ENCODE results near the gene CDC42BPB.

Gene CDC42BPB

GRCh38 chr14:103074729-103075367 lies 17.5 kb upstream of the CDC42BPB start:
- no peak for DNase-seq (ENCODE audit: low read depth in 3 of 3, low spot score in 1 of 3)

DNA sequence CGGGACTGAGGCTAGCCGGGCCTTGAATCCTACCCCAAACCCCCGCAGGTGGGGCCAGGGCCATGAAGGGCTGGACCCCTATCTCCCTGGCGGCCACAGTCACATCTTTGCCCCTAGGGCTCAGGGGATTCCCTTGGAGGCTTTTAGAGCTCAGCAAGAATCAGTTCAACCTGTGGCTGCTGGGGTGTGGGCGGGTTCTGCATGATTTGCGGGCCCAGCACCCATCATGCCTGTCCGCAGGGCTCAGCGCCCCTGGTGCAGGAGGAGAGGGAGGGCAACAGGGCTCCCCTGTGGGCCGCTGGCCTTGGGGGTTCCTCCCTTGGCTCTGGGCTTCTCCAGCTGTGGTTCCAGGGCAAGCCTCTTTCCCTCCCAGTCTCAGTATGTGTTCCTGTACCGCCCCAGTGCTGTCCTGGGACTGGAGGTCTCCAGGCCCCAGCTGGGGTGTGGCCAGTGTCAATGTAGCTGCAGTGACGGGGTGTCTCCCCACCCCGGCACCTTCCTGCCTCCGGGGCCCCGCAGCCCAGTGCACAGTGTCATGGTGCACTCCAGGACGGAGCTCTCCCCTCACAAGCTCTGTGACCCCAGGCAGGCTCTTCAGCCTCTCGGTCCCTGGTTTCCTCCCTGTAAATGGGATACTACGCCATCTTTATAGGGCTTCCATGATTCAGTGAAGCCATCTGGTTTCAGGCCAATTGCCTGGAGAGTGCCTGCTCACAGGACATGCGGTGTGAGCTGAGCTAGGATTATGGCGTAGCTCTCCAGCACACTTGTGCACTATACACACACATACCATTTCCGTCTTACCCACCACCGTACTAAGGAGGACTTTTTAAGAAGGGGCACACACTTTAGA lies 16.8 kb upstream of the CDC42BPB start:
- no peak for DNase-seq (ENCODE audit: low read depth in 3 of 3, low spot score in 1 of 3)

- no peak for DNase-seq (ENCODE audit: low read depth in 3 of 3, low spot score in 1 of 3)
Observed at GRCh38 chr14:103073367-103073875, 16.1 kb upstream of the CDC42BPB start.

GRCh38 chr14:103072595-103073366 lies 15.4 kb upstream of the CDC42BPB start:
- DNase-seq (ENCODE audit: low read depth in 3 of 3, low spot score in 1 of 3) = no peak

DNA sequence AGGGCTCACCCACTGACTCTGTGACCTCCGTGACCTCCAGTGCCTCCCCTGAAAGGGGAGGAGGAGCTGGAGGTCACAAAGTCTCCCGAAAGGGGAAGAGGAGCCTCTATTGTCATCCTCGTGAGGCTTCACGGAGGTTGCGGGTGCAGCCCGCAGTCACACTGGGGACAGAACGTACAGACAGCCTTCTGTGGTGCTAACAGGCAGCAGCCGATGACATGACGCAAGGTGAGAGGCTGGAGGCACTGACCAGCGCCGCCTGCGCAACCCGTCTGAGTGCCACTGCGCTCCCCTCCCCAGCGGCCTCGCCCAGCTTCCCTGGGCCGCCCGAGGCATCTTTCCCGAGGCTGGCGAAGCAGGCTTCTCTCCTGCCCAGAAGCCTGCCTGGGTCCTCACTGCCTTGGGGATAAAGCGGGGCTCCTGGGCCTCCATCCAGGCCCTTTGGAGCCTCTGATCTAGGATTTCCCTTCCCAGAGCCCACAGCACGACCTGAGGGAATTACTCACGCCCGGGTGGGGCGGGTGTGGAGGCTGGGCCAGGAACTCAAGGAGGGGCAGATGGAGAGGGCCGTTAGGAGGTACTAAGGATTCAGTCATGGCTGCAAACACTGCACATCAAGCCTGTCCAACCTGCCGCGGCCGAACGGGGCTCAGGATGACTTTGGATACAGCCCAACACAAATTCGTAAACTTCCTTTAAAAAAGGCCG lies 14.3 kb upstream of the CDC42BPB start:
- DNase-seq (ENCODE audit: low read depth in 3 of 3, low spot score in 1 of 3) = no peak

GRCh38 chr14:103070971-103071542 lies 13.7 kb upstream of the CDC42BPB start:
- no peak for DNase-seq (ENCODE audit: low read depth in 3 of 3, low spot score in 1 of 3)

GRCh38 chr14:103070263-103070885 lies 13.0 kb upstream of the CDC42BPB start:
- DNase-seq (ENCODE audit: low read depth in 3 of 3, low spot score in 1 of 3) = no peak

DNA sequence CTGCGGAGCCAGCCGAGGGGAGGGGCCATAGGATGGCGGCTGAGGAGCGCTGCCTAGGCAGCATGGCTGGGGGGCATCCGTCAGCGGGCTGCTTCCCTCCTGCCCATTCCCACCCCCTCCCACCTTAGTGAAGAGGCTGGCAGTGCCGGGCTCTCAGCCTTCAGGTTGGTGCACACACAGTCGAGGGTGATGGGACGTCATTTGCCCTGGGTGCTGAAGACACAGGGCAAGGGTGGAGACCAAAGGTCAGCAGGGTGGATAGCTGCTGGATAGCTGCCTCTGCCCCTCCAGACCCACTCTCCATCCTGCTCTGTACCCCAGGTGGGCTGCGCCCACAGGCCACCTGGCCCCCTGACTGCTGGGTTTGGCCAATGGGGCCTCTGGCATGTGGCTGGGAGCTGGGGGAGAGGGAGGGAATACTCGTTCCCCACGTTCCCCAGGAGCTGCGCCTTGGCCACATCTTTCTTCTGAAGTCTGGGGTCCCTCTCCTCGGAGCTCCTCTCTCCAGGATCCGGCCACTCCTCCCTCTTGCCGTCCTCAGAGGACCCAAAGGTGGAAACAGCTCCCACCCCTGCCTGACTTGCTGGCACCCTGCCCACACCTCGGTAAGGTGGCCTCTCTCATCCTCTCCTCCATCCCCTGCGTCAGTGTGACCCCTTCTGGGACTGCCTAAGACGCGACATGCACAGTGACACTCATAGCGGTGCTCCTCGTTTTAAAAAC lies 11.2 kb upstream of the CDC42BPB start:
- DNase-seq (ENCODE audit: low read depth in 3 of 3, low spot score in 1 of 3) = no peak

DNA sequence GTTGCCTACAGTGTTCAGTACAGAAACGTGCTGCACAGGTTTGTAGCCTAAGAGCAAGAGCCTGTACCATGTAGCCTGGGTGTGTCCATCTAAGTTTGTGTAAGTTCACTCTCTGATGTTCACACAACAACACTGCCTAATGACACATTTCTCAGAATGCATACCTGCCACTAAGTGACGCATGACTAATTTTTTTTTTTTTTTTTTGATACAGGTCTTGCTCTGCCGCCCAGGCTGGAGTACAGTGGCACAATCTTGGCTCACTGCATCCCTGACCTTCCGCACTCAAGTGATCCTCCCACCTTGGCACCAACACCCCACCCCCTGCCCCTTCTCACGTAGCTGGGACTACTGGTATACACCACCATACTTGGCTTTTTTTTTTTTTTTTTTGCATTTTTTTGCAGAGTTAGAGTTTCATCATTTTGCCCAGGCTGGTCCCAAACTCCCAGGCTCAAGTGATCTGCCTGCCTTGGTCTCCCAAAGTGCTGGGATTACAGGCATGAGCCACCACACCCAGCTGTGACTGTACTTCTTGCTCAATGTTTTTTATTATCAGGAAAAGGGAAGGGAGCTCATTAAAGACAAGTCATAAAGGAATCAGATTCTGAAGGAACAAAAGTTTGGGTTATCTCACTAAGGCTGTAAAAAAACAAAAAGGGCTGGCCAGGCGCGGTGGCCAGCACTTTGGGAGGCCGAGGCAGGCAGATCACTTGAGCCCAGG lies 10.0 kb upstream of the CDC42BPB start:
- no peak for DNase-seq (ENCODE audit: low read depth in 3 of 3, low spot score in 1 of 3)

- DNase-seq (ENCODE audit: low read depth in 3 of 3, low spot score in 1 of 3) = no peak
Observed at GRCh38 chr14:103066399-103066798, 9.1 kb upstream of the CDC42BPB start.

DNA sequence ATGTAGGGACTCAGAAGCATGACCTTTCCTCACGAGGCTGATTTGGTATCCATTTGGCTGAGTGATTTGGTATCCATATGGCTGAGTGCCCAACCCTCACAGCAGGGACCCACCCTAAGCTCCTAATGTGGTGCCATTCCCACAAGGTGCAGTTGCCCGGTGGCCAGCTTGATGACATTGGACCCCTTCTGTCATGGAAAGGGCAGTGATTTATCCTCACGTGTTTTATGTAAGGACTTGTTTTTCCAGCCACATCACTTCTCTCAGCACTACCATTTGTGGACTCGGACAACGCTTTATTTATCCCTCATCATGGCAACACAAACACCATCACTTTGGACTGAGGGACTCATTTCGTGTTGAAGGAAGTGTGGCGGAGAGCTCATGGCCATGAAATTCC lies 8.5 kb upstream of the CDC42BPB start:
- DNase-seq (ENCODE audit: low read depth in 3 of 3, low spot score in 1 of 3) = no peak

- no peak for DNase-seq (ENCODE audit: low read depth in 3 of 3, low spot score in 1 of 3)
Observed at GRCh38 chr14:103064978-103065377, 7.6 kb upstream of the CDC42BPB start.

DNA sequence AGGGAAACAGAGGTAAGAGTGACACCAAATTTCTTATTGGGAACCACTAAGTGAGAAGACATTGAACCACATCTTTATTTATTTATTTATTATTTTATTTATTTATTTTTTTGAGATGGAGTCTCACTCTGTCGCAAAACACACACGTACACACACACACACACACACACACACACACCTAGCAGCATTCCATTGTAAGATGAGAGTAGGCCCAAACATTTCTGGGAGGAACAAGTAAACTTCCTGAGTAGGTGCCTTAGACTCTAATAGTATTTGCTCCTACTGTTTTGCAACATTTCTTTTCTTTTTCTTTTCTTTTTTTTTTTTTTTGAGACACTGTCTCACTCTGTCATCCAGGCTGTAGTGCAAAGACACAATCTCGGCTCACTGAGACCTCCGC lies 7.1 kb upstream of the CDC42BPB start:
- DNase-seq (ENCODE audit: low read depth in 3 of 3, low spot score in 1 of 3) = no peak

DNA sequence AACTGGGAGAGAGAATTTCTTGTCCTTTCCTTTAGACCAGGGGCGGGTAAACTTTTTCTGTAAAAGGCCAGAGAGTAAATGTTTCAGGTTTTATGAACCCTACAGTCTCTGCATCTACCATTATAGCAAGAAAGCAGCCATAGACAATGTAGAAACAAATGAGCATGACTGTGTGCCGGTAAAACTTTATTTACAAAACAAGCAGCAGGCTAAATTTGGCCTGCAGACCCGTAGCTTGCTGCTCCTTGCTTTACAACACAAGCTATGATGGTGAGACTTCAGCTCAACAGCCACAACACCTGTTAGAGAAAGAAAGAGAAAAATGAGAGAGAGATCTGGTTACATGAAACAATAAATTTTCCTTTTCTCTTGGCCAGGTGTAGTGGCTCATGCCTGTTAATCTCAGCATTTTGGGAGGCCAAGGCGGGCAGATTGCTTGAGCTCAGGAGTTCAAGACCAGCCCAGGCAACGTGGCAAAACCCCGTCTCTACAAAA lies 4.2 kb upstream of the CDC42BPB start:
- DNase-seq (ENCODE audit: low read depth in 3 of 3, low spot score in 1 of 3) = no peak

DNA sequence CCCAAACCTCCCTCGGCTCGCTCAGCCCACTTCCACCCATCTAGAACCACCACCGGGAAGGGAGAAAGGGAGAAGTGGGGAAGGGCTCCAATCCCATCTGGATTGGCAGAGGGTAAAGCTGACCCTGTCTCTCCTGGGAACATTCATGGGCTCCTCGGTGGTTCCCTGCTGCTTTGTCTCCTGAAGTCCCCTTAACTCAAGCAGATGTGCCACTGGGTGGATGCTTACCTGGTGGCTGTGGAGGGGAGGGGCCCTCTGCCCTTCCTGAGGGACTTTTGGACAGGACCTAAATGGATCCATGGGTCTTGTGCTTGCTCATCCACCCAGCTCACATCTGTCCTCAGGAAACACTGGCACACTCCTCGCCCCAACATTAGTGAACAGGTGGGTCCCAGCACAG lies 2.2 kb upstream of the CDC42BPB start:
- DNase-seq (ENCODE audit: low read depth in 3 of 3, low spot score in 1 of 3) = no peak

GRCh38 chr14:103058164-103059055 lies 1.1 kb upstream of the CDC42BPB start:
- no peak for DNase-seq (ENCODE audit: low read depth in 3 of 3, low spot score in 1 of 3)

DNA sequence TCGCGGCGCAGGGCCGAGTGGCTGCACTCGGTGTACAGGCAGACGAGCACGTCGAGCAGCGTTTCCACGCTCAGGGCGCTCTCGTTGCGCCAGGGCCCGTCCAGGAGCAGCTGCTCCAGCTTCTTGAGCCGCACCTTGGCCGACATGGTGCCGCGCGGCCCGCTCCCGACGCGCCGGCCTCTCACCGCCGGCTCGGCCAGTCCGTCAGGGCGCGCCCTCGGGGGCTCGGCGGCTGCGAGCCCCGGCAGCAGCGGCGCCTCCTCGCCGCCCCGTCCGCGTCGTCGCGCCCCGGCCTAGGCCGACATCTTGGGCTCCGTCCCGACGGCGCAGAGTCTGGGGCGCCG lies 349 bp downstream of the CDC42BPB start:
- DNase-seq (ENCODE audit: low read depth in 3 of 3, low spot score in 1 of 3) = peak in 1 of 3 donors; percentile 3

All from stimulated activated CD4-positive, alpha-beta T cell treated with anti-CD3 and anti-CD28 coated beads, TNF-alpha, amount 100 ng/mL, for 1 hour (primary cell).